Body of pancreas (tissue), 4 donors: ENCODE data around the gene MARK1.

Experiments
- CTCF ChIP-seq, 7 experiments: fragments of 450-650 bp in 4 of 7; fragments of 200-600 bp in 3 of 7; sonication (generic) in 3 of 7; IDR thresholded peaks; one replicate each; pipeline ENCODE4 v1.5.1; 2016 to 2019; ENCODE audit warnings: antibody characterized with exemption in 7 of 7
- POLR2A ChIP-seq, 3 donors: fragments of 450-650 bp; IDR thresholded peaks; one replicate each; pipeline ENCODE4 v1.6.1; 2016; ENCODE audit warnings: antibody characterized with exemption in 3 of 3, mild to moderate bottlenecking in 2 of 3

- no peak for TF ChIP-seq CTCF (IDR thresholded peaks at IDR 0.05)
- TF ChIP-seq POLR2A (IDR thresholded peaks at IDR 0.05), result no peak
Observed at GRCh38 chr1:220577926-220578325, 50.0 kb downstream of the MARK1 start.
